NCI-H2081 treated with DMSO at 0.1 percent for 48 hours (cell line): Measurements from ENCODE around the gene TMEM119.

ENCODE experiments used
- DNase-seq: peaks from one replicate; lab custom pipeline; 2025; lab: John Stamatoyannopoulos, UW

The TMEM119 gene

DNA sequence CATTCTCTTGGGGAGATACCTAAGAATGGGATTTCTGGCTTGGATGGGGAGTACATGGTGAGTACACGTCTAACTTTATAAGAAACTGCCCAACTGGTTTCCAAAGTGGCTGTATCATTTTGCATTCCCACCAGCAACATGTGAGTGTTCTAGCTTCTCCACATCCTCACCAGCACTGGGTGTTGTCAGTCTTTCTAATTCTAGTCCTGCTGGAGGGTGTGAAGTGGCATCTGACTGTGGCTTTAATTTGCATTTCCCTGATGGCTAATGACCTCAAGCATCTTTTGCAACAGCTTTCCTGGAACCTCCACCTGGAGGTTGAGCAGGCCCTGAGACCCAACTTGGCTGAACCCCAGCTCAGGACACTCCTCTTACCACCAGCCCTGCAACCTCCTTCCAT is 18.0 kb upstream of the TMEM119 start:
- no peak for DNase-seq

DNA sequence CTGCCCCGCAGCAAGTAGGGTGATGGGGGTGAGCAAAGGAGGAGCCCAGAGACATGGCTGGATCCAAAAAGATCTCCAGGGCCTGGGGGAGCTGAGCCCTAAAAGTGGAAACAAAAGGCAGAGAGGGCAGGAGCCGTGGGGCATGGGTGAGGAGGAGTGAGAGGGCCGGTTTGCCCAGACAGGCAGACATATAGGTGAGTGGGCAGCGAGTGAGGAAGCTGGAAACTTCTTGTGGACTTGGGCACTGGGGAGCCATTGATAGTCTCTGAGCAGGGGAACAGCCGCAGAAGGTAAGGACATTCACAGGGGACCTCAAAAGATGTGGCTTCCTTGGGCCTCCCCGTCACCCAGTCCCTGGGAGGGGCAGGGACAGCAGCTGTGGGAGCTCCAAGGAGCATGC is 16.8 kb upstream of the TMEM119 start:
- DNase-seq: no peak

DNA sequence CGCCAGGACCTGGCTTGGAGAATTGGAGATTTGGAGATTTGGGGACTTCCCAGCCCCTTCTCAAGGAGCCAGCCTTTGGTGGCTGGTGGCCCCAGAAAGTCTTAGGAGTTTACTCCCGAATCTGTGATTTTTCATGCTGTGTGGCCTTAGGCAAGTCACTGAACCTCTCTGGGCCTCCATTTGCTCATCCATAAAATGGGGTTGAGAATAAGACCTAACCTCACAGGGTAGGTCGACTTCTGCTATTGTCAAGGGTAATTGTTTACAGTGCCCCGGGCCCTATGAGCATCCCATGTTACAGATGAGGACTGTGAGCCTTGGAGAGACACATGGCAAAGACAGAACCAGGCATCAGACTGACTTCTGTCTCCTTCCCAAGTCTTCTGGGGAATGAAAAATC is 16.2 kb upstream of the TMEM119 start:
- no peak for DNase-seq

DNA sequence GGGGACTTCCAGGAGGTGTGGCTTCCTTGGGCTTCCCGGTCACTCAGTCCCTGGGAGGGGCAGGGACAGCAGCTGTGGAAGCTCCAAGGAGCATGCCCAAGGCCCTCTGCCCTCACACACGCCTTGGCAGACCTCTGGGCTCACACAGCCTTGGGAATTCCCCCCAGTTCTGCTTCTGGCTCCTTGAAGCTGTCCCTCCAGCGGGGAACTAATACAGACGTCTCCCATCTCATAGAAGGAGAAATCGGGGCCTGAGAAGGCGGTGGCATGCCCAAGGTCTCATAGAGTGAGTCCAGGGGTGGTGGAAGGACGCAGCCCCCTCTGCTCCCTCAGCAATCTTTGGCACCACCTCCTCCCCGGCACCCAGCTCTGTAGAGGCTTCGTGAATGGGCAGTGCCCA is 15.7 kb upstream of the TMEM119 start:
- no peak for DNase-seq

DNA sequence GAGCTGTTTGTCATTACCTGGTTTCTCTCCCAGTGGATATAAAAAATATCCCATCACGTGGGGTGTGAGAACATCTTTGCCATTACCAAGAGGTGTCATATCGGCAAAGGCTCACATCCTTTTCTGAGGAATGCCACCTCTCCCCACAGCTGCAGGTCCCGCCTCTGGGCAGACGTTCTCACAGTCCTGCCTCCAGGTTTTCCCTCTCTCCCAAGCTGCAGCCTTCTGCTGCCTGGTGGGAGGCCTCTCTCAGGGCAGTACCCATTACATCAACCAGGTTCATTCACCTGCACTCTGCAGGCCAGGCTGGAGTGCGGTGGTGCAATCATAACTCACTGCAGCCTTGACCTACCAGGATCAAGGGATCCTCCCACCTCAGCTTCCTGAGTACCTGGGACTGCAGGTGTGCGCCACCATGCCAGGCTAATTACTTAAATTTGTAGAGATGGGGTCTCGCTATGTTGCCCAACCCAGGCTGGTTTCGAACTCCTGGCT is 15.0 kb upstream of the TMEM119 start:
- DNase-seq: no peak

DNA sequence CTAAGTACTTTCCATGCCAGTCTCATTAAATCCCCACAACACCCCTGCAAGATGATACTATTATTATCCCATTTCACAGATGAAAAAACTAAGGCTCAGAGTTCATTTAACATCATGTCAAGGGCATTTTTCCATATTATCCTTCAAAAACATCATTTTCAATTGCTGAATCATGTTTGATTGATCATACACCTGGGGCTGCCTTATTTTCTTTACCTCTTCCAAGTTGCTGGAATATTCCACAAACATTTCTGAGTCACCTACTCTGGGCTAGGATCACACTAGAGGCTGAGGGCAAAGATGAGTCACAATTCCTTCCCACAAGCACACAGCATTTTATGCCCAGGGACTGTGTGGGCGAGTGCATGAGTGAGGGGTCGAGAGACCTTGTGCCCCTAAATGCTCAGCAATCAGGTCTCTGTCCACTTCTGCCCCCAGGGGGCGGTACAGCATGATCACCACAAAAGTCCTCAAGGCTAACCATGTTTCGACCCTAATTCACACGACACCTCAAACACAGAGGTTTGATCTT is 14.1 kb upstream of the TMEM119 start:
- DNase-seq: no peak

DNA sequence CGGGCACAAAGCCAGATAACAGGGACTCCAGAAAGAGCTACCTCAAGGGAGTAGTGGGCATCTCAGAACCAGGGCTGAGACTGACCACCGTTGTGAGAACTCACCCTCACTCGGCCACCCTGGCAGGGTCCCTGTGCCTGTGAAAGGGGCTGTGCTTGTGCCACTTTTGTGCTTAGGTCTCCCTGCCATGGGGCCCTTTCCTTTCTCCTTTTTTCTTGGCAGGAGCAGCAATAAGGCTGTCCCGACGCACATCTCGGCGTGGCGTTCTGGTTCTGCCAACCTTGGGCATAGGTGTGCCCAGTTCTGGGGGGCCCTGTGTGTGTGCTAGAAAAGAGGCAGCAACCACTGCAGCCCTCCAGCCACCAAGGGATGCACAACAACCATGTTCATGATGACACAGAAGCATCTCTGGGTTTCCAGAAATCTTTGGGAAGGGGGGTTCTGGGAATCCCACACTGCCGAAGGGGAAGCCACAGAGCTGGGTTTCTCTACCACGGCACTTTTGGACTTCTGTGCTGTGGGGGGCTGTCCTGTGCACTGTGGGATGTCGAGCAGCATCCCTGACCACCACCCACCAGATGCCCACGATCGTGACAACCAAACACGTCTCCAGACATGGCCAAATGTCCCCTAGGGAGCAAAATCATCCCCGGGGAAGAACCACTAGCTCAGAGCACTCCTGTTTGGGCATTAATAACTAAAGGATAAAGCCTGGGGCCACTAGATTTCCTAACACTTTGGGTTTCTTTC is 13.1 kb upstream of the TMEM119 start:
- no peak for DNase-seq

DNA sequence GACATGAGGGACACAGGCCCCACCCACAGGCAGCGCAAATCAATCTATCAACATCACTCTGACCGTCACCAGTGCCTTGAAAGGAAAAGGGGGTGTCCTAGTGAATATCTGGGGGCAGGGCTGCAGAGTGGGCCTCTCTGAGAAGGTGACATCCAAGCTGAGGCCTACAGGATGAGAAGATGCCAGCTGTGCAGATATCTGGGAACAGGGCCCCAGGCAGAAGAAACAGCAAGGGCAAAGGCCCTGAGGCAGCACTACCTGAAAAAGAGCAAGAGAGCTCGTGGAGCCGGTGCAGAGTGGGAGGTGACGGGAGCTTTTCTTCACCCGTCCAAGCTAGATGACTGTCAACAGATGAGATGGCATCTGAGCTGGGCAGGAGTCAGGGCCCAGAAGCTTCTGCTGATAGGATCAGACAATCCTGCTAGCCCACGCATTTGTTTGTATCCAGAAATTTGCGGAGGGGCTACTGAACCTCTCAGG is 12.5 kb upstream of the TMEM119 start:
- DNase-seq: no peak

DNA sequence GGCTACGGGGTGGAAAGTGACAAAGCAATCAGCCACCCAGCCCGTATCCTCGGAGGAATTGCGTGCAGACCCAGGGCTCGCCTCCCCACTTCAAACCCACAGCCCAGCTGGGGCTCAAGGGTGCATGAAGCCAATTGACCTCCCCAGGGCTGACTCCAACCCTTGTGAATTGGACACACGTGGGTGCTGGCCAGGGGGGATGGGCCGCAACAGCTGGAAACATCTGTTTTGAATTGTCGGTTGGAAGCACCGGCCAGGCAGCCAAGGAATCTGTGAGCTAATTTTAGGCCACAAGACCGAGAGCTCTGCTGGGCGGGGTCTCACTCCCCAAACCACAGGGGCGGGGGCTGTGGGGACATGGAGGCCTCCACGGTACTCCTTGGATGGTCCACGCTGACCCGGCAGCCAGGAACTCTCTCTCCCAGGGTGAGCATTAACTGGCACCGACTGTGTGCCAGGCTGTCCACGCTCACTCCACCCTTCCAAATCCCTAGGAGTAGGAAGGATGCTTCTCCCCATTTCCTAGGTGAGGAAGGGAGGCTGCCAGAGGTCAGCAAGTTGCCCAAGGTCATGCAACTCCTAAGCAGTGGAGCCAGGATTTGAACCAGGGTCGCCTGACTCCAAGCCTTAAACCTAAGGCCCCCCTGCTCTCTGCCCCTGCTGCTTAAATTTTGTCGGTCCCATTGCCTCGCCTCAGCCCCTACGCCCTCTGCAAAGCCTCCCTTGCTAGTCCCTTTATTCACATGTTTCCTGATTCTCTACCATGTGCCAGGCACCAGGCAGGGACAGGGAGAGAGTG is 11.9 kb upstream of the TMEM119 start:
- no peak for DNase-seq

DNA sequence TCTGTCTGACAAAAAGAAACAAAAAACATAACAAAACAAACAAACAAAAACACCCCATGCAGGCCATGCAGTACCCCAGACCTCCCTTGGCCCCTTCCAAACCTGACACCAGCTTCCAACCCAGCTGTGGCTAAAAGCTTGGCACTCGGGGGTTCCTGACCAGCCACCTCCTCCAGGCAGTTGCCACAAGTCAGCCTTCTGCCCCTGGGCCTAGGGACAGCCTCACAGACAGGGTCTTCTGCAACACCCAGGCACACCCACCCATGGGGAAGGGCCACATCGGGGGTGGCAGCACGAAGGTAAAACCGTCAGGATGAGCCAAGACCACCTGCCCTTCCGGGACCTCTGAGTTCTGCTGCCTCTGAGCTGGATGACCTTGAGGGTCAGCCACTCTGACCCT is 10.7 kb upstream of the TMEM119 start:
- no peak for DNase-seq

DNA sequence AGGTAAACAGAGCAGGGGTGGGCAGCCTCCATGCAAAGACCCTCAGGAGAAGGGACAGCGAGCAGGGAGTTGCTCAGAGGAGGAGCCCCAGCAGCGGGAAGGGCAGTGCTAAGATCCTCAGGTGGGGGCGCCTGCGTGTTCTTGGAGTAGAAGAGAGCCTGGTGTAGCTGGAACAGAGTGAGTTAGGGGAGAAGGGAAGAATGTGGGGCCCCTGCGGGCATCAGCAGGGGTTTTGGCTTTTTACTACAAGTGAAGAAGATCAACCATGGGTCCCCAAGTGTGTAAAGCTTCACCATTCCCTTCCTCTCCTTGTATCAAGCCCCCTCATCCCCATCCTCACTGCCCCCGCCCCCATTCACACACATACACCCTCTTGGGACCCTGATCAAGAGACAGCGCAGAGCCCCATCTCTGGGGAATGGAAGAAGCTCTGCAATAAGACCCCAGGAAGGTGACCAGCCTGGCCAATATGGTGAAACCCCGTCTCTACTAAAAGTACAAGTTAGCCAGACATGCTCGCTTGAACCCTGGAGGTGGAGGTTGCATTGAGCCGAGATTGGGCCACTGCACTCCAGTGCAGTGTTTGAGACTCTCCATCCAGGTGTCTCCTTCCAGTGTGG is 10.2 kb upstream of the TMEM119 start:
- DNase-seq: no peak

DNA sequence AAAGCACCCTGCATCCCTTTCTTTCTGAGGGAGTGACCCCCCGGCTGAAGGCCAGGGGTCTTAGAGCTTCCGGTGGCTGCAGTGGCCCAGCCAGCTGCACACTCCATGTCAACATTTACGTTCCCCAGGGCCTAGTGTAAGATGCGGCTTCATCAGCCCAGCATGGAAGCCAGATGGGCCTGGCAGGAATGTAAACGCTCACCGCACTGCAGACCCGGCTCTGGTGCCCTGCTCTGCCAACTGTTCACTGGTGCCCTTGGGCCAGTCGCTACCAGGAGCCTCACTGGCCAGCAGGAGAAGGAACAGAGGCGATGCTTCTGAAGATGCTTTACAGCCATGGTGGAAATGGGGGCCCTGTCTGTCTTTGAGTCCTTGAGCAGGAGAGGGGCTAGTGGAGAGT is 8.6 kb upstream of the TMEM119 start:
- no peak for DNase-seq

DNA sequence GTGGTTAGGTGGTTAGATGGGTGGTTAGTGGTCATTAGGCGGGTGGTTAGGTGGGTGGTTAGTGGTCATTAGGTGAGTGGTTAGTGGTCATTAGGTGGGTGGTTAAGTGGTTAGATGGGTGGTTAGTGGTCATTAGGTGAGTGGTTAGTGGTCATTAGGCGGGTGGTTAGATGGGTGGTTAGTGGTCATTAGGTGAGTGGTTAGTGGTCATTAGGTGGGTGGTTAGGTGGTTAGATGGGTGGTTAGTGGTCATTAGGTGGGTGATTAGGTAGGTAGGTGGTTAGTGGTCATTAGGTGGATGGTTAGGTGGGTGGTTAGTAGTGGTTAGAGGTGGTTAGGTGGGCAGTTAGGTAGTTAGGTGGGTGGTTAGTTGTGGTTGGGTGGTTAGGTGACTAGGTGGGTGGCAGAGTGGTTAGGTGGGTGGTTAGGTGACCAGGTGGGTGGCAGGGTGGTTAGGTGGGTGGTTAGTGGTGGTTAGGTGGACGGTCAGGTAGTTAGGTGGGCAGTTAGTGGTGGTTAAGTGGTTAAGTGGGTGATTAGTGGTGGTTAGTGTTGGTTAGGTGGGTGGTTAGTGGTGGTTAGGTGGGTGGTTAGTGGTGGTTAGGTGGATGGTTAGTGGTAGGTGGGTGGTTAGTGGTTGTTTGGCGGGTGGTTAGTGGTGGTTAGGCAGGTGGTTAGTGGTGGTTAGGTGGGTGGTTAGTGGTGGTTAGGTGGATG is 8.0 kb upstream of the TMEM119 start:
- no peak for DNase-seq

DNA sequence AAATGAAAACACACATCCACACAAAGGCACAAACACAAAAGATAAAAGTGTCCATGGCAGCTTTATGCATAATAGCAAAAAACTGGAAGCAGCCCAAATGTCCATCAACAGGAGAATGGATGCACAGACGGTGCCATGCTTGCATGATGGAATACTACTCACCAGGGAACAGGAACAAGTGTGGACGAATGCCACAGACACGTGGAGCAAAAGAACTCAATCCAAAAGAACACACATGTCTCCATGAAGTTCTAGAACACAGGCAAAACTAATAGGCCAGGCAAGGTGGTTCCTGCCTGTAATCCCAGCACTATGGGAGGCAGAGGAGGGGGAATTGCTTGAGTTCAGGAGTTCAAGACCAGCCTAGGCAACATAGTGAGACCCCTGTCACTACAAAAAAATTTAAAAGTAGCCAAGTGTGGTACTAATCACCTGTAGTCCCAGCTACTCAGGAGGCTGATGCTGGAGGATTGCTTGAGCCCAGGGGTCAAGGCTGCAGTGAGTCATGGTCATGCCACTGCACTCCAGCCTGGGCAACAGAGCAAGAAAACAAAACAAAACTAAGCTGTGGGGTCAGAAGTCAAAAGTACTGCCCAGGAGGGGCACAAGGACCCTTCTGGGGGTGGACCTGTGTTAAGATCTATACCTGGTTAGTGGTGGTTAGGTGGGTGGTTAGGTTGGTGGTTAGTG is 7.3 kb upstream of the TMEM119 start:
- DNase-seq: no peak

DNA sequence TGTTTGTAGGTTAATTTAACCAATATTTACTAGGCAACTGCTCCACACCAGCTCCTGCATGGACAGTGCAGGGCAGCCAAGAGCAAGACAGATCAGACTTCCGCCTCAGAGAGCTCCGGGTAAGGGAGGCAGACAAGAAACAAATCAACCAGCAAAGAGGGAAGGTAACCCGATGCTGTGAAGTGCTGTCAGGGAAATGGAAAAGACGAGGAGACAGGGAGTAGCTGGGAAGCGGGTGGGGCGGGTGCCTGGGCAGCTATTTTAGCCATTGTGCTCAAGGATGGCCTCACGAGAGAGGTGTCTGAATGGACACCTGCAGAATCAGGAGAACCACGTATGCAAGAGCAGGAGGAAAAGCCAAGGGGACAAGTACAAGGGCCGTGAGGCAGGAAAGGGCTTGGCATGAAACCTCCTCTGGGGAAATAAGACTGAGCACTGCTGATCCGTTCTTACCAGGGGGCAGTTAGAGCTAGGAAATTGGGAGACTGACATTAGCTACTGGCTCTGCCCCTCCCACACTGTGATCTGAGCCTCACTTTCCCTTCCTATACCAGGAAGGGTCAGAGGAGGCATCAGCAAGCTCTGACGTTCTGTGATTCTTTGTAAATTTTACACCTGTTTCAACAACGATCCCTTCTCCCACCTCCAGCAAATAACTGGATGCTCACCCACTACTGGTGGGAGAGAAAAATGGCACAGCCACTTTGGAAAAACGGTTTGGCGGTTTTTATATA is 6.5 kb upstream of the TMEM119 start:
- DNase-seq: no peak

DNA sequence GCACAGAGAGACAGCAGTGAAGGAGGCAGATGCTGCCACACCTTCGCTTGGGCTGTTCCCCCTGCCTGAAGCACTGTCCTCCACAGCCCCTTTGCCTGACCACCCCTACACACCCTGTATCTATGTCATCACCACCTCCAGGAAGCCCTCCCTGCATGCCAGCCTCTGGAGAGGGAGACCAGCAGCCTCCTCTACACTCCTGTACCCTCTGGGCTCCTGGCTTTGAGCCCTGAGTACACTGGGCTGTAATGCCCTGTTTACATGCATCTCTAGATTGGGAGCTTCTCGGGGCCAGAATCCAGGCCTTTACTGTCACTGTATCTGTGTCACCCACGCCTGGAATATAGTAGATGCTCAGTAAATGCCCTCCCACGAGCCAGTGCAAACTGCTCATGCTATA is 5.9 kb upstream of the TMEM119 start:
- DNase-seq: no peak

DNA sequence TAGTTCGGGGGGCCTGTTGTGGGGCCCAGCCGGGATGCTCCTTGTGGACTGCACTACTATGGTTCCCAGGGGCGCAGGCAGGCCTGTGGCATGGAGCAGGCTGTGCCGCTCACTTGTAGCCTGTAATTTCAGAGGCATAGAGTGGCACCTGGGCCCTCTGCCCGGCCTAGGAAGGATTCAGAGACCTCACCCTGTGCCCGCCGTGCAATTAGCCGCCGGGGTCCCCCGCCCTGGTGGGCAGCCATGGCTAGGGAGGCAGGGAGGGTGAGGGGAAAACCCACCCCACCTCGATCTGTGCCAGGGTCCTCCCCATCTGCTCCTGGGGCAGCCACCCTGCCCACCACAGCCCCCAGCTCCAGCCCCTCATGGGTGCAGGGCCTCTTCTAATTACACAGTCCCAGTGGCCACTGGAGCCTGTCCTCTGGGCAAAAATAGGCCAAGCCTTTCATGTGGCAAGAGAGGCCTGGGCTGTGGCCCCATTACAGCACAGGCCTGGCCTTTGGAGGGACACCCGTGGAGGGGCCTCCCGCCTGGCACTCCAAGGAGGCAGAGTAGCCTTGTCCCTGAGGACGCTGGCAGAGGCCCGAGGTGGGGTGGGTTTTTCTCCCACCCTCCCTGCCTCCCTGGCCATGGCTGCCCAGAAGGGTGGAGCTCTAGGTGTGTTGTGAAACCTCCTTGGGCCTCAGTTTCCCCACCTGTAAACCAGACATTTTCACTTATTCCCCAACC is 5.3 kb upstream of the TMEM119 start:
- no peak for DNase-seq

DNA sequence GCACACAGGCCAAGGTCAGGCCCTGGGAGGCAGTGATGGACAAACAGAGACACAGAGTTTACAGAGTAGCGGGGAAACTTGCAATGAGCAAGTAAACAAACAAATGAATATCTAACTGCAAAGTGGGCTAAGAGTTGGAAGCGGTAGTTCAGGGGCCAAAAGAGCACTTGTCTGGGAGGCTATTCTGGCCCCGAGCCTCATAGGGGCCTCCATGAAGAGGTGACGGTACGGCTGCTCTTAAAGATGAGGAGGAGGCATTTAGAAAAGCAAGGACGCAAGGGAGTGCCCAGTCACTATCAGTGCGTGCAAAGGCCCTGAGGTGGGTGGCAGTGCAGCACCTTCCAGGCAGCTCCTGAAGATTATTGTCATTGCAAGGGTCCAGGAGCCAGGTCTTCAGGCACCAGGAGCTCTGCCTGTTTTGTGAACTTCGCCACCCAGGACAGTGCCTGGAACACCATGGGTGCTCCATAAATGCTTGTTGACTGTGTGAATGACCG is 4.4 kb upstream of the TMEM119 start:
- no peak for DNase-seq

DNA sequence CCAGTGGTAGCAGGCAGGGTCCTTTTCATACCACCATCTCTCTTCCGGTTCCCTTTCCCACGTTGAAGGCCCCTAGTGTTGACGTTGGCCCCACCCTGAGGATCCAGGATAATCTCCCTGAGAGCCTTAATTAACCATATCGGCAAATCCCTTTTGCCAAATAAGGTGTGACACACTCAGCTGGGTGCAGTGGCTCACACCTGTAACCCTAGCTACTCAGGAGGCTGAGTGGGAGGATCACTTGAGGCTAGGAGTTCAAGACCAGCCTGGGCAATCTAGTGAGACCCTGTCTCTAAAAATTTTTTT is 2.8 kb upstream of the TMEM119 start:
- no peak for DNase-seq
